ENCODE results near the gene TSPAN18.

TSPAN18 gene

DNA sequence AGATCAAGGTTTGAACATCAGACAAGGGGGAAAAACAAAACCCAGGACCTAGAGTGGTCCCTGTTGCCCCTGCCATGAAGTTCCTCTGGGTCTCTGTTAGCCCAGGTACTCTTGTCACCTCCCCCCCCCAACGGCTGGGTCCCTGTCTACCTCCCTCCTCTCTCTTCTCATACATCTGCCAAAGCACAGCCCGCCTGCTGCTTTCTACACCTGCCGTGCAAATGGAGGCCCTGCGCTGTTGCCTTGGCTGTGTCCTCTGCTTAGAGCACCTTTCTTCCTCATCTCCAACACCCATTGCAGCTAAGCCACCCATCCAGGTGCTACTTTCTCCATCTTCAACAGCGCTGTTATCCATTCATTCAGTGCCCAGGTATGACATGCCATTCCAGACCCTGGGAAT lies 124.7 kb downstream of the TSPAN18 start:
- TF ChIP-seq, protein P1, sequence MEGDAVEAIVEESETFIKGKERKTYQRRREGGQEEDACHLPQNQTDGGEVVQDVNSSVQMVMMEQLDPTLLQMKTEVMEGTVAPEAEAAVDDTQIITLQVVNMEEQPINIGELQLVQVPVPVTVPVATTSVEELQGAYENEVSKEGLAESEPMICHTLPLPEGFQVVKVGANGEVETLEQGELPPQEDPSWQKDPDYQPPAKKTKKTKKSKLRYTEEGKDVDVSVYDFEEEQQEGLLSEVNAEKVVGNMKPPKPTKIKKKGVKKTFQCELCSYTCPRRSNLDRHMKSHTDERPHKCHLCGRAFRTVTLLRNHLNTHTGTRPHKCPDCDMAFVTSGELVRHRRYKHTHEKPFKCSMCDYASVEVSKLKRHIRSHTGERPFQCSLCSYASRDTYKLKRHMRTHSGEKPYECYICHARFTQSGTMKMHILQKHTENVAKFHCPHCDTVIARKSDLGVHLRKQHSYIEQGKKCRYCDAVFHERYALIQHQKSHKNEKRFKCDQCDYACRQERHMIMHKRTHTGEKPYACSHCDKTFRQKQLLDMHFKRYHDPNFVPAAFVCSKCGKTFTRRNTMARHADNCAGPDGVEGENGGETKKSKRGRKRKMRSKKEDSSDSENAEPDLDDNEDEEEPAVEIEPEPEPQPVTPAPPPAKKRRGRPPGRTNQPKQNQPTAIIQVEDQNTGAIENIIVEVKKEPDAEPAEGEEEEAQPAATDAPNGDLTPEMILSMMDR (IDR thresholded peaks at IDR 0.05; ENCODE audit: insufficient read depth, low read length, poor library complexity, severe bottlenecking) = no peak
- H3K36me3 ChIP-seq (ENCODE audit: control insufficient read depth, insufficient read depth, low read length) = no peaks in the 10 kb centered on the region
- peaks cover 1% of the 10 kb centered on the region for H3K27me3 ChIP-seq (replicated peaks; ENCODE audit: control insufficient read depth, insufficient read depth, low read length)
- H3K4me3 ChIP-seq (replicated peaks; ENCODE audit: low read depth, low read length) = no peak overlapping the region
- no peak for DNase-seq (ENCODE audit: extremely low read depth, insufficient read length)

- H3K4me3 ChIP-seq (replicated peaks; ENCODE audit: low read depth, low read length) = no peak overlapping the region
- TF ChIP-seq, protein P1 (IDR thresholded peaks at IDR 0.05; ENCODE audit: insufficient read depth, low read length, poor library complexity, severe bottlenecking) = no peak
Measured at GRCh38 chr11:44852159-44852747, 125.5 kb downstream of the TSPAN18 start.

GRCh38 chr11:44852952-44853351 lies 126.2 kb downstream of the TSPAN18 start:
- no peak for DNase-seq (ENCODE audit: extremely low read depth, insufficient read length)
- Histone ChIP-seq H3K27me3 (replicated peaks; ENCODE audit: control insufficient read depth, insufficient read depth, low read length) (peaks cover 1% of the 10 kb centered on the region), H3K36me3 (ENCODE audit: control insufficient read depth, insufficient read depth, low read length) (no peaks in the 10 kb centered on the region), H3K4me3 (replicated peaks; ENCODE audit: low read depth, low read length) (no peak overlapping the region)
- TF ChIP-seq, protein P1 (IDR thresholded peaks at IDR 0.05; ENCODE audit: insufficient read depth, low read length, poor library complexity, severe bottlenecking) = no peak

More at GRCh38 chr11:44852159-44852747, 125.5 kb downstream of the TSPAN18 start:
- Histone ChIP-seq H3K27me3 (replicated peaks; ENCODE audit: control insufficient read depth, insufficient read depth, low read length) (peaks cover 1% of the 10 kb centered on the region), H3K36me3 (ENCODE audit: control insufficient read depth, insufficient read depth, low read length) (no peaks in the 10 kb centered on the region)
- DNase-seq (ENCODE audit: extremely low read depth, insufficient read length) = no peak

GRCh38 chr11:44853666-44854065 lies 126.9 kb downstream of the TSPAN18 start:
- DNase-seq (ENCODE audit: extremely low read depth, insufficient read length) = no peak
- Histone ChIP-seq H3K36me3 (ENCODE audit: control insufficient read depth, insufficient read depth, low read length) (no peaks in the 10 kb centered on the region), H3K4me3 (replicated peaks; ENCODE audit: low read depth, low read length) (no peak overlapping the region), H3K27me3 (replicated peaks; ENCODE audit: control insufficient read depth, insufficient read depth, low read length) (peaks cover 1% of the 10 kb centered on the region)
- TF ChIP-seq, protein P1 (IDR thresholded peaks at IDR 0.05; ENCODE audit: insufficient read depth, low read length, poor library complexity, severe bottlenecking) = no peak

- Histone ChIP-seq H3K4me3 (replicated peaks; ENCODE audit: low read depth, low read length) (no peak overlapping the region), H3K36me3 (ENCODE audit: control insufficient read depth, insufficient read depth, low read length) (no peaks in the 10 kb centered on the region), H3K27me3 (replicated peaks; ENCODE audit: control insufficient read depth, insufficient read depth, low read length) (no peaks in the 10 kb centered on the region; the same call in none of the 2 replicates)
- TF ChIP-seq, protein P1 (IDR thresholded peaks at IDR 0.05; ENCODE audit: insufficient read depth, low read length, poor library complexity, severe bottlenecking) = no peak
- DNase-seq (ENCODE audit: extremely low read depth, insufficient read length) = no peak
Measured at GRCh38 chr11:44854086-44854485, 127.3 kb downstream of the TSPAN18 start.

All from GM06990 (cell line).